ENCODE results near the gene PRICKLE4. TPM values are rescaled to one million over a fixed set of nuclear protein-coding genes. Genes with fewer than 3 reads are reported as not detected.
A peak's percentile ranks its signal among the peaks of the same experiment; 100 is the strongest.

Gene PRICKLE4
- total RNA-seq, 1 experiment from 2014 or later: 1.2 TPM

- no peak for DNase-seq (ENCODE audit: extremely low read depth, low read depth)
These were observed 10.1 kb upstream of the PRICKLE4 start for GRCh38 chr6:41770381-41771057.

- no peak for DNase-seq (ENCODE audit: extremely low read depth, low read depth)
These were observed 9.3 kb upstream of the PRICKLE4 start for GRCh38 chr6:41771058-41771983.

GRCh38 chr6:41774841-41775240 lies 5.7 kb upstream of the PRICKLE4 start:
- no peak for DNase-seq (ENCODE audit: extremely low read depth, low read depth)

GRCh38 chr6:41775293-41775882 lies 5.2 kb upstream of the PRICKLE4 start:
- DNase-seq (ENCODE audit: extremely low read depth, low read depth): no peak

GRCh38 chr6:41777551-41778285 lies 2.9 kb upstream of the PRICKLE4 start:
- no peak for DNase-seq (ENCODE audit: extremely low read depth, low read depth)

- no peak for DNase-seq (ENCODE audit: extremely low read depth, low read depth)
These were observed 1.7 kb upstream of the PRICKLE4 start for GRCh38 chr6:41778895-41779294.

GRCh38 chr6:41779336-41779735 lies 1.2 kb upstream of the PRICKLE4 start:
- no peak for DNase-seq (ENCODE audit: extremely low read depth, low read depth)

- DNase-seq (ENCODE audit: extremely low read depth, low read depth): peak; percentile 89
These were observed 613 bp upstream of the PRICKLE4 start, which contains the start of gene FRS3 for GRCh38 chr6:41779788-41780550. FRS3 (minus strand) TSS chr6:41779900; CDS start chr6:41776987, 2,913 bp downstream.

- no peak for DNase-seq (ENCODE audit: extremely low read depth, low read depth)
These were observed 766 bp downstream of the PRICKLE4 start for GRCh38 chr6:41781366-41781730.

- DNase-seq (ENCODE audit: extremely low read depth, low read depth): no peak
These were observed 2.7 kb downstream of the PRICKLE4 start for GRCh38 chr6:41783106-41783780.

- no peak for DNase-seq (ENCODE audit: extremely low read depth, low read depth)
These were observed 4.1 kb downstream of the PRICKLE4 start for GRCh38 chr6:41784581-41785171.

GRCh38 chr6:41785254-41785653 lies 4.7 kb downstream of the PRICKLE4 start:
- no peak for DNase-seq (ENCODE audit: extremely low read depth, low read depth)

- DNase-seq (ENCODE audit: extremely low read depth, low read depth): no peak
These were observed 5.3 kb downstream of the PRICKLE4 start for GRCh38 chr6:41785689-41786450.

- DNase-seq (ENCODE audit: extremely low read depth, low read depth): peak; percentile 63
These were observed 6.1 kb downstream of the PRICKLE4 start for GRCh38 chr6:41786451-41787218.

- DNase-seq (ENCODE audit: extremely low read depth, low read depth): peak; percentile 88
These were observed 6.8 kb downstream of the PRICKLE4 start, which contains the start of gene TOMM6 for GRCh38 chr6:41787219-41787917. TOMM6 (plus strand) TSS chr6:41787694; CDS start chr6:41787698, 4 bp downstream.

GRCh38 chr6:41789390-41789724 lies 8.8 kb downstream of the PRICKLE4 start:
- no peak for DNase-seq (ENCODE audit: extremely low read depth, low read depth)

GRCh38 chr6:41790045-41790444 lies 9.5 kb downstream of the PRICKLE4 start:
- no peak for DNase-seq (ENCODE audit: extremely low read depth, low read depth)

All from NCI-H460 (cell line).